GM21717 (cell line): ENCODE results near the gene PDZD8.
A peak's percentile ranks its signal among the peaks of the same experiment; 100 is the strongest.

Experiments
- ATAC-seq: cut with Tn5 transposase; IDR thresholded peaks from one replicate; pipeline ENCODE4 v1.9.1; 2021; ENCODE audit warnings: mild to moderate bottlenecking, moderate library complexity; ENCODE audit not compliant: unreplicated experiment

PDZD8 gene, protein sequence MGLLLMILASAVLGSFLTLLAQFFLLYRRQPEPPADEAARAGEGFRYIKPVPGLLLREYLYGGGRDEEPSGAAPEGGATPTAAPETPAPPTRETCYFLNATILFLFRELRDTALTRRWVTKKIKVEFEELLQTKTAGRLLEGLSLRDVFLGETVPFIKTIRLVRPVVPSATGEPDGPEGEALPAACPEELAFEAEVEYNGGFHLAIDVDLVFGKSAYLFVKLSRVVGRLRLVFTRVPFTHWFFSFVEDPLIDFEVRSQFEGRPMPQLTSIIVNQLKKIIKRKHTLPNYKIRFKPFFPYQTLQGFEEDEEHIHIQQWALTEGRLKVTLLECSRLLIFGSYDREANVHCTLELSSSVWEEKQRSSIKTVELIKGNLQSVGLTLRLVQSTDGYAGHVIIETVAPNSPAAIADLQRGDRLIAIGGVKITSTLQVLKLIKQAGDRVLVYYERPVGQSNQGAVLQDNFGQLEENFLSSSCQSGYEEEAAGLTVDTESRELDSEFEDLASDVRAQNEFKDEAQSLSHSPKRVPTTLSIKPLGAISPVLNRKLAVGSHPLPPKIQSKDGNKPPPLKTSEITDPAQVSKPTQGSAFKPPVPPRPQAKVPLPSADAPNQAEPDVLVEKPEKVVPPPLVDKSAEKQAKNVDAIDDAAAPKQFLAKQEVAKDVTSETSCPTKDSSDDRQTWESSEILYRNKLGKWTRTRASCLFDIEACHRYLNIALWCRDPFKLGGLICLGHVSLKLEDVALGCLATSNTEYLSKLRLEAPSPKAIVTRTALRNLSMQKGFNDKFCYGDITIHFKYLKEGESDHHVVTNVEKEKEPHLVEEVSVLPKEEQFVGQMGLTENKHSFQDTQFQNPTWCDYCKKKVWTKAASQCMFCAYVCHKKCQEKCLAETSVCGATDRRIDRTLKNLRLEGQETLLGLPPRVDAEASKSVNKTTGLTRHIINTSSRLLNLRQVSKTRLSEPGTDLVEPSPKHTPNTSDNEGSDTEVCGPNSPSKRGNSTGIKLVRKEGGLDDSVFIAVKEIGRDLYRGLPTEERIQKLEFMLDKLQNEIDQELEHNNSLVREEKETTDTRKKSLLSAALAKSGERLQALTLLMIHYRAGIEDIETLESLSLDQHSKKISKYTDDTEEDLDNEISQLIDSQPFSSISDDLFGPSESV

DNA sequence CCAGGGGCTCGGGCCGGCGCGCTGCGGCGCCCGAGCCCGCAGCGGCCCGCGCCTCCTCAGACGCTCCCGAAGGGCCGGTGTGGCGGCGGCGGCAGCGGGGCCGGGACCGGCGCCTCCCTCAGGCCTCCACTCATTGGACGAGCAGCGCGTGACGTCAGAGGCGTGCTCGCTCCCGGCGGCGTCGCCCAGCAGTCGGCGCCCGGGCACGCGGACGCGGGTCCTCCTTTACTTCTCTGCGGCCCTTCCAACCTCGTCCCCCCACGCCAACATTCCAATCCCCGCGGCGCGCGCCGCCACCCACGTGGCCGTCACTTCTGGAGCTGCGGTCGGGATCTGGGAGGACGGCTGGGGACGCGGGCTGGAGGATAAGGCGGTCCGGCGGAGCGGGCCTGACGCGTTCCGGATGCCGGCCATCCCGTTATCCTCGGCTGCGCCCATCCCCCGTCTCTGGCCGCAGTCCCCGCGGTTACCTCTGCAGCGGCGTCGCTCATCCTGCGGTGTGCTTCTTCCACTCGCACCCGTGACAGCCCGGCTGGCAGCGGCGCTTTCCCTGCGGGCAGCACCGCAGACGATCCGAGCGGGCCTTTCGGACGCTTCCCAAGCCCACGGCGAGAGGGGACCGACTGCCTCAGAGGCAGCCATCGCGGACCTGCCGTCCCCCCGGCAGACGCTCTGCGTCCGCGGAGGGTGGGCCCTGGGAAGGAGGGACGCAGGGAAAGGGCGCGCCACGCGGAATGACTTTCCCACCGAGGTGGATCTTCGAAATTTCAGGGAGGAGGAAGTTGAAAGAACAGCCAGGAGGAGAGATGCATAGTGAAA is at the start of gene PDZD8:
PDZD8 (minus strand) TSS at position 81 of the 819 bp plus-strand sequence. CDS start 213 bp downstream, outside the sequence.
- peak; percentile 90 for ATAC-seq

DNA sequence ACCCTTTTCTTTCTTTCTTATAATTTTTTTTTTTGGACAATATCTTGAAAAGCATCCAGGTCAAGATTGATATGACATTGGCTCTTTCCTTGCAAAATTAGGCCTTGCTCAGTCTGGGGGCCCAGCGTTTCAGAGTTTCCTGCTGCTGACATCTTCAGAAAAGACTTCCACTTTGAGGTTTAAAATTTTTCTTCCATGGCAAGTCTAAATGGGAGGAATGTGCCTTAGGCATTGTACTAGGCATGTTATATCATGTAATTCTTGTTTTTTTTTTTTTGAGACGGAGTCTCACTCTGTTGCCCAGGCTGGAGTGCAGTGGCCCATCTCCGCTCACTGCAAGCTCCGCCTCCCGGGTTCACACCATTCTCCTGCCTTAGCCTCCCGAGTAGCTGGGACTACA is 48.9 kb upstream of the PDZD8 start:
- no peak for ATAC-seq

DNA sequence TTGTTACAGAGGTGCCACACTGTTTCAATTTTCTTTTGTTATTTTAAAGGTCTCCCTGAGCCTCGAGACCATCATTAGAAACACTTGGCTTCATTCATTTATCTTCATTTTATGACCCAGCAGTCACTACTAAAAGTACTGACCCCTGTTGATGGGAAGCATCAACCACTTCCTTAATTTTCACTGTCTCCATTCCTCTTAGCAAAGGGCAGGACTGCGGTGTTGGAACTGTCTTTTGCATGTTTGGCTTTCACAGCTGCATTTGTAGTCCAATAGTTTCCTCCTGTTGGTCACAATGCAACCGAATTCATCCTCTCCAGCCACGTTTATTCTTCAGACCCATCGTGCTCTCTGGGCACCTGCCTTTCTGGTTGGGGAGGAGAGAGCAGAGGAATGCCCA is 46.7 kb upstream of the PDZD8 start:
- no peak for ATAC-seq

DNA sequence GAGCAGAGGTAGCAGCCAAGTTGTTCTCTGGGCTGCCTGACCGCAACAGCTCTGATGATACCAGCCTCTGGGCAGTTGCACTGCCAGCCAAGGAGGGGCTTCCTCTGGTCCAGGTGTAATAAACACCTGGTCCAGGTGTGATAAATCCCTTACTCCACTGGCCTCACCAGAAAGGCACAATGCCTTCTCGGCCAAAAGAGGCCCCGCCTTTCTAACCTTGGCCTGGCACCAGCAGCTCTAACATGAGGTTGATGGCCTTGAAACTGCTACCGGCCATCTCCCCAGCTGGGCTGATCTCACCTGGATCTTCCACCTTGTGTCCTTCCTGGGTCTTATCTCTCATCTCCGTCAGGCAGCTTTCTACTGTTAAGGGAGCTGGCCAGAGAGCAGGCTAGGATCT is 45.5 kb upstream of the PDZD8 start:
- ATAC-seq, result no peak

DNA sequence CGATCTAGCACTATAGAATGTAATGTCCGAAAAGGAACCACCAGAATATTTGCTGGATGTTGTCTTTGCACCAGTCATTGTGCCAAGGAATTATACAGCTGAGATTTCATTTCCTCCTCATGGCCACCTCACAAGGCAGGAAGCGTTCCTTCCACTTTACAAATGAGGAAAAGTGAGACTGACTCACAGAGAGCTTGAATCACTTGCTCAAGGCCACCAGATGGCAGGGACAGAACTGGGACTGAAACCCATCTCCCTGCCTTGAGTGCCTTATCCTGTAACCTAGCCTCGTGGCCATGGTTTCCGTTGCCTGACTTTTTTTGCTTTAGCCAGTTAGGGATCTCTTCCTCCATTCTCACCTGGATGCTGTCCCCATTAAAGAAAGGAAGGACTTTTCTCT is 44.7 kb upstream of the PDZD8 start:
- ATAC-seq, result no peak

DNA sequence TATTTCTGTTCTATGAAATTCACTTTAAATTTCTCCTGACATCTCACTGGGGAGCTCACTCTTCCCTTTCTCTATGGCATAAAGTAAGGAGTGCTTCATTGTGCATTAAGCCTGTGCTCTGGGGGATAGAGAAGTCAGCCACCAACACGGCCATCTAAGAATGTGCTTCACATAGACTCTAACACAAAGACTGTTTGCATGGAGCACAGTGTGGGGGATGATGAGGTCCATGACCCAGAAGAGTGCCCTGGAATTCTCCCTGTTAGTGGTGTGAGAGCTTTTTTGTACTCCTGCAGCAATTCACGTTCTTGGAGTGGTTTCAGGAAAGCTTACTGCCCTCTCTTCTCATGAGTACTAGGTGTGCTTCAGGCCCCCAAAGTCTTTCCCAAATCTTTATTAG is 43.9 kb upstream of the PDZD8 start:
- no peak for ATAC-seq

DNA sequence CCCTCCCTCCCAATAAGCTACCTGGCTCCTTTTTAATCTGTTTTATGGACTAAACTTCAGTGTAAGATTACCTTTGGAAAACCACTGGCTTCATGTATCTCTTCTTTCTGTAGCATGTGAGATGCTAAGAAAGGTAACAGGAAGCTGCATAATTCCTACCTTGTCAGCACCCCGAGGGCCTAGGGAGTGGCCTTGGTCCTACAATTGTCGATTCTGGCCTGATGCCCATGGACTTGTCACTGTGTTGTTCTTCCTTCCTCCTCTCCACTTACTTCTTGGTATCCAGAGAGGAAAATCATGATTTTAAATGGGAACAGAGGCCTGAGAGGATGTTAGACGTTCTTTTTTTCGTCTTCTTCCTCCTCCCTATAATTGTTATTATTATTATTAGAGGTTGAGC is 42.9 kb upstream of the PDZD8 start:
- no peak for ATAC-seq

DNA sequence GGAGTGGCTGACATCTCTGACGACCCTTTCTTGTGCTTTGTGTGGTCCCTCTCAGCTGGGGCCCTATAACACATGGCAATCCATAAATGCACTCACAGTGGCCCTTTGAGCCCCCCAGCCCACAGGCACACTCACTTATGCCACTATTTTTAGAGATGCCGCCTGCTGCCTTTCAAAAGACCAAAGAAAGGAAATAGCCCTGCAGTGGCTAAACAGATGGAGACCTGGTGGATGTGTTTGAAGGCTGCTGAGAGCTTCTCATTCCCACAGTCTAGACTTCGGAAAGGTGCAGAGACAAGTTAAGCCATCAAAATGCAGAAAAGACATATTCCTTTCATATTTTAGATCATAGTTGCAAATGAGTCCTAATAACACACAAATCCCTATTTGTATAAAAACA is 42.0 kb upstream of the PDZD8 start:
- ATAC-seq, result no peak

DNA sequence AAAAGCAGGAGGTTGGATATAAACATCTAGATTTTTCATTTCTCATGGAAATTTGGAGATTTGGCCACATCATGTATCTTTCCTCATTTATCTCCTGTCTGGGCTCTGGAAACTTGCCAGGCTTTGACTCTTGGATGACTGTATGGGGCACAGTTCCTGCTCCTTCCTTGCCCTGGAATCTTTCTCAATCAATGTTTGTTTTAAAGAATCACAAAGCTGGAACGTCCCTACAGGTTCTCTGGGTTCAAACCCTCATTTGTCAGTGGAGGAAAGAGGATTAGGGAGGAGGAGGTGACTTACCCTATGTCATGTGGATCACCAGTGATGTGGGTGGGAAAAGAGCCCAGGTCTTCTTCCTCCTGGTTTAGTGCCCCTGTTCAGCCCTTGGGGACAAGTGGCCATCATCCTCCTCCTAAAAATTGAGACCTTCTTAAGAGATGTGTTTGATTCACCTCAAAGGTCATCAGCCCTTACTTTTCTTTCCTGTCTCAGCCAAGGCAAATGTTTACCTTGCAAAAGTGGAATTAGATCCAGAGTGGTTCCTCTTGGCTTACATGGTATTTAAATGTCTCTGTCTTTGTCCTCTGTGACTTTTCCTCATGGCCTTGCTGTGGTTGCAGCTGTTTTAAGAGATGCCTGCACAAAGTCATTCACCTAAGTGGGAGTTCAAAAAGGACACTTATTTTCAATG is 38.8 kb upstream of the PDZD8 start:
- no peak for ATAC-seq

DNA sequence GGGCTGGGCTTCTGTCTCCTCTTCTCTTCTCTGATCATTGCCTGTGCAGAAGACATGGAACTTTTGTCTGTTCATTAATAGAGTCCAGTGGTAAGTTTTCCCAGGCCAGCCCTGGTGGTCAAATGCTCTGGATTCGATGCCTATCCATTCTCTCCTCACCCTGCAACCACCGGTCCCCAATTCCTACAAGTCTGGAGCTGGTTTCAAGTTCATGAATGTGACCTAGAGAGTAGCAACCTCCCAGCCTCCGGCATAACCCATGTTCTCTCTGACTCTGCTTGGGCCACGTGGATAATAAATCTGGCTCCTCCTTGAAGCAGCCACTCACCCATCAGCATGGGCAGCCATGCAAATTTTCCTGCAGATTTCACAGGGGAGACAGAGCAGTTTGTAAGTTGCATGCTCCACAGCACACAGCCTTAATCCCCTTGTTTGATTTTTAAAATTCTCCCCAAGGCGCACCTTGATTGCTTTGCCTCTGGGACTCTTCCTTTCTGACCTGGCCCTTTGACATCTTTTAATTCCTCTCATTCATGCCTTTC is 37.3 kb upstream of the PDZD8 start:
- no peak for ATAC-seq

DNA sequence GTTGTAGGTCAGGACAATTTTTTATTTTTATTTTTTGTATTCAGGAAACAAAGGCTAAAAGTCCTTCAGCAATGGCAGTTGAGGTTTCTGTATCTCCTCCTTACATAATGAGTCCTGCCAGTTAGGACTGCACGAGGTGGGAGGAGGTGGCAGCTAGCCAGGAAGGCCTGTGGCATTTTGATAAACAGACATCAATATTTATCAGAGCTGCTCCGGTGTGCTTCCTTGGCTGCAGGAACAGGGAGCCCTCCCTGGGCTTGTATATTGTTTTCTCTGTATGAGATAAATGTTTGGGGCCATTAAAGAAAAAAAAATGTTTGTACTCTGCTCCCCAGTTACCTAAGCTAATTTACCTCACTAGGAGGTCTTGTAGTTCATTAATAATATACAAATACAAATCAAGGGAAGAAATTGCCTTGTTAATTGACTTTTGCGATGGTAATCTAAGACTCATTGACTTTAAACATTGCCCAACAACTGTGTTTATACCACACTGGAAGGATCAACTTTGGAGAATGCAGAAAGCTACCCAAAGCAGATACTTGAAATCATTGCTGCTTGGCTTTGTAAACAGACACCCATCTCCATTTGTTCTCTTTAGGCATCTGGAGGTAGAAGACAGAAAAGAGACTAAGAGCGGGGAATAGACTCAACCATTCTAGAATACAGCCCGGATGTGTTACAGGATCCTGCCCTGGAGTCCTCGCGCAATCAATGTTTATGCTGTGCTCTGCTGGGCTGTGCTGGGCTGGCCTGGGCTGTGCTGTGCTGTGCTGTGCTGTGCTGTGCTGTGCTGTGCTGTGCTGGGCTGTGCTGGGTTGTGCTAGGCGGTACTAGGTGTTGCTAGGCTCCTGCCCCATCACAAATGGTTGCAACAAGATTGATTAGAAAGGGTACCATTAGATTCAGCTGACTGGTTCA is 36.5 kb upstream of the PDZD8 start:
- no peak for ATAC-seq

DNA sequence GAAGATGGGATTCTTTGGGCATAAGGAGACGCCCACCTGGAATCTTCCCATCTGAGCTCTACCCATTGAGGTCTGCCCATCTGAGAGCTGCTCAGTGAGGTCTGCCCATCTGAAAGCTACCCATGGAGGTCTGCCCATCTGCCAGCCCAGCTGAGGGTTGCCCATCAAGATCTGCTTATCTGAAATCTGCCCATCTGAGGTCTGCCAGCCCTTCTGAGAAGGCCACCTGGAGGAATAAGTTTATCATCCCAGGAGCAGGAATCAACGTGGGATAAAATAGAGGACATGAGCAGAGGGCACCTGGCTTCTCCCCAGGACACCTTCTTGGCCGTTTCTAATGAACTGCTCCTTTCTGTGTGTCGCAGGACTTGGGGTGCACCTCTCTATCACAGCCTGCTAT is 35.3 kb upstream of the PDZD8 start:
- ATAC-seq, result no peak

DNA sequence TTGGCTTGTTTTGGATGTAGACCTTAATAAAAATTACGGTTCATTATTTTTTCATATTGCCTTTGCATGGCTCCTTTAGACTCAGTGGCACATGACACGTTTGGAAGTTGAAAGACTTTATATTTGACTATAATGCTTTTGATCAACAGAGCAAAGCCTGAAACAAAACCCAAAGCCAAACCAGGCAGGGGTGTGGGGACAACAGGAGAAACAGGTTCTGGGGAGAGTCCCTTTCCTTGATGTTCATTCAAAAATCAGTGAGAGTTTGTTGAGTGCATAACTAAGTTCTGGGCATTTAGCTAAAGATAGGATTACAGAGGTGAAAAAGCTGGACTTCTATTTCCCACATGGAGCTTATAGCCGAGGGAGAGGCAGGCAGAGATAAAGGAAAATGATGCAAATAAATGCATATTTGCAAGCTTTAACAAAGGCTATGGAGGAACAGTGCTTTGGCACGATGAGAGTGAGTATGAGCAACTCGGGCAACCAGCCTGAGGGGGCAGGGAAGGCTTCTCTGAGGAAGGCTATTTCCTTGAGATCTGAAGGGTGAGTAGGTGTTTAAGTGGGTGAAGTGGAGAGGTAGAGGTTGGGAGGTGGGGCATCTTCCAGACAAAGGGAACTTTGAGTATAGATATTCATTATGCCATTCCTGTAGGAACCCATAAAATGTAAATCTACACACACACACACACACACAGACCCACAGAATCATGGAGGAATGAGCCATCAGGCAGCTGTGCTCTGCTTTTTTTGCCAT is 34.5 kb upstream of the PDZD8 start:
- ATAC-seq, result no peak

DNA sequence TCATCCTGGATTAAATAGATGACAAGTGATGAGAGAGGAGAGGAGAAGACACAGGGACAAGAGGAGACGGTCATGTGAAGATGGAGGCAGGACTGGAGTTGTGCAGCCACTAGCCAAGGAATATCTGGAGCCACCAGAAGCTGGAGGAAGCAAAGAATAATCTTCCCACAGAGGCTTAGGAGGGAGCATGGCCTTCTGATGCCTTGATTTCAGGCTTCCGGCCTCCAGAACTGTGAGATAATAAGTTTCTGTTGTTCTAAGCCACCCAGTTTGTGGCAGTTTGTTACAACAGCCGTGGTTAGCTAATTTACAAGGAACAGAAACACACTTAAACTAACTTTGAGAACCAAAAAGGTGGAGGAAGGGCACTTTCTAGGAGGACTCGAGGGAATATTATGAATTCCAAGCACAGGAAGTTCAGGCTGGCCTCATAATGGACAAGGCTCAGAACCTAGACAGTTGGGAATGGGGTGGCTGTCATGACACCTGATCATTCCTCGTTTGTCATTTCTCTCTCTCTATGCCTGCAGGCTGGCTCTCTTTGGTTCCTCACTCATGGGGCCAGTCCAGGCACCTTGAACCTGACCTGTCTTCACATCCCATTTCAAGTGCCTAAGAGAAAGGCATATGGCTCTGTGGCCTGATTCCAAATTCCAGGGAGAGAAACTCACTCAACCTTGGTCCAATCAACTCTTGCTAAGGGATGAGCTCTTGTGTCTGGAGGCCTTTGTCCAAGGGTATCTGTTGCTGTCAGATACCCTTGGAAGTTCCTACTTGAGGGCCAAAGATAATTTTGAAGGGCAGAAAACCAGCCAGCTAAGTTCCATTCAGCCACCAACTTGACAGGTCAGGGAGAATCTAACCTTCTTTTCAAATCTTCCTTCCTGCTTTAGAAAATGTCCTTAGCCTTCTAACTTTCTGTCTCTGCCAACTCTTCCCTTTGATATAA is 33.5 kb upstream of the PDZD8 start:
- no peak for ATAC-seq

DNA sequence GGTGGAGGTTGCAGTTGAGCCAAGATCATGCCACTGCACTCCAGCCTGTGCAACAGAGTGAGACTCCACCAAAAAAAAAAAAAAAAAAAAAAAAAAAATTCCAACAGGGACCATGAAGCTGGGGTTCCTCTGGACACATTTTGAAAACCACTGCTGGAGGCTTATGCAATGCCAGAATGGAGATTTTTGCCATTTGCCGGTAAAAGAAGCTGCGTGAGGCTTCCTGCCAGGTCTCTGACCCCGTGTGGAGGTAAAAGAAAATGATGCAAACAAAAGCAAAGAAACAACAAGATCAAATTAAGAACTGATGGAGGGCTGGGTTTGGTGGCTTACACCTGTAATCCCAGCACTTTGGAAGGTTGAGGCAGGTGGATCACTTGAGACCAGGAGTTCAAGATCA is 30.5 kb upstream of the PDZD8 start:
- ATAC-seq, result no peak

DNA sequence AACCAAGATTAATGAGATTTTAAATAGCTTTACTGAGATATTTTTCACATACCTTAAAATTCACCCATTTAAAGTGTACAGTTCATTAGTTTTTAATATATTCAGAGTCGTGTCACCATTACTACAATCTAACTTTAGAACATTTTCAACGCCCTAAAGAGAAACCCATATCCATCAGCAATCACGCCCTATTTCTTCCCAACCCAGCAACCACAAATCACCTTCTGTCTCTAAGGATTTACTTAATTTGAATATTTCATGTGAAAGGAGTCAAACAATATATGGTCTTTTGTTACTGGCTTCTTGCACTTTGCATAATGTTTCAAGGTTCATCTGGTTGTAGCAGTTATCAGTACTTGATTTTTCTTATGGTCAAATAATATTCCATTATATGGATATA is 25.1 kb upstream of the PDZD8 start:
- no peak for ATAC-seq
